Body of pancreas (tissue), 4 donors: ENCODE measurements around the gene PSAPL1. TPM values are rescaled to one million over a fixed set of nuclear protein-coding genes. Genes with fewer than 3 reads are reported as not detected.

Experiments
- ATAC-seq: fragments of 150-250 bp; one replicate; pipeline ENCODE4 v1.9.1; 2016
- DNase-seq, 4 donors: peaks; one replicate each; pipeline ENCODE4 v3.0.0-alpha.2; 2019
- H3K27ac ChIP-seq, 4 donors: fragments of 200-600 bp; sonication (generic); 1 replicate in 3 of 4; 2 replicates in 1 of 4; pipeline versions ENCODE4 v1.5.1 to v1.6.1; 2016 to 2019; ENCODE audit warnings: mild to moderate bottlenecking in 1 of 4, mixed read lengths in 1 of 4, moderate library complexity in 1 of 4
- H3K27me3 ChIP-seq, 2 donors: fragments of 200-600 bp; sonication (generic); one replicate each; pipeline ENCODE4 v1.6.0; 2016; ENCODE audit warnings: mild to moderate bottlenecking in 1 of 2
- H3K36me3 ChIP-seq, 2 donors: fragments of 200-600 bp; sonication (generic); replicated peaks in 1 of 2; 2 replicates each; pipeline ENCODE4 v1.5.1; 2016; ENCODE audit warnings: low read depth in 2 of 2; ENCODE audit not compliant: insufficient read depth in 1 of 2
- H3K4me1 ChIP-seq: fragments of 200-600 bp; sonication (generic); one replicate; pipeline ENCODE4 v1.6.0; 2016
- H3K4me3 ChIP-seq, 2 donors: fragments of 200-600 bp; sonication (generic); 1 replicate in 1 of 2; 2 replicates in 1 of 2; pipeline ENCODE4 v1.5.1; 2016 to 2019
- H3K9me3 ChIP-seq, 3 donors: fragments of 200-600 bp; sonication (generic); 1 replicate in 2 of 3; 2 replicates in 1 of 3; pipeline ENCODE4 v1.5.1; 2016
- POLR2A ChIP-seq, 3 donors: fragments of 450-650 bp; IDR thresholded peaks; one replicate each; pipeline ENCODE4 v1.6.1; 2016; ENCODE audit warnings: antibody characterized with exemption in 3 of 3, mild to moderate bottlenecking in 2 of 3
- WGBS, 2 donors: methylation state at CpG; one replicate each; pipeline ENCODE4 v1.1.5; 2017; 5-methylcytosine and 5-hydroxymethylcytosine counted together
- intact Hi-C: fragments of 100-400 bp; cut with DNase I; formaldehyde crosslinking; loops from one replicate; pipeline ENCODE4 v1.15.1; 2023
- total RNA-seq, 2 donors: library from RNA; depleted of rRNA; stranded (reverse); fragments of >200 nt; gene quantifications; one replicate each; pipeline ENCODE4 v1.1.0, GENCODE V29; 2016
- TF ChIP-seq, protein P1 (sequence below), 7 experiments: fragments of 450-650 bp in 4 of 7; fragments of 200-600 bp in 3 of 7; sonication (generic) in 3 of 7; IDR thresholded peaks; one replicate each; pipeline ENCODE4 v1.5.1; 2016 to 2019; ENCODE audit warnings: antibody characterized with exemption in 7 of 7

Gene PSAPL1
- total RNA-seq, 2 donors from 2014 or later: 0.52 TPM; not detected in 1

DNA sequence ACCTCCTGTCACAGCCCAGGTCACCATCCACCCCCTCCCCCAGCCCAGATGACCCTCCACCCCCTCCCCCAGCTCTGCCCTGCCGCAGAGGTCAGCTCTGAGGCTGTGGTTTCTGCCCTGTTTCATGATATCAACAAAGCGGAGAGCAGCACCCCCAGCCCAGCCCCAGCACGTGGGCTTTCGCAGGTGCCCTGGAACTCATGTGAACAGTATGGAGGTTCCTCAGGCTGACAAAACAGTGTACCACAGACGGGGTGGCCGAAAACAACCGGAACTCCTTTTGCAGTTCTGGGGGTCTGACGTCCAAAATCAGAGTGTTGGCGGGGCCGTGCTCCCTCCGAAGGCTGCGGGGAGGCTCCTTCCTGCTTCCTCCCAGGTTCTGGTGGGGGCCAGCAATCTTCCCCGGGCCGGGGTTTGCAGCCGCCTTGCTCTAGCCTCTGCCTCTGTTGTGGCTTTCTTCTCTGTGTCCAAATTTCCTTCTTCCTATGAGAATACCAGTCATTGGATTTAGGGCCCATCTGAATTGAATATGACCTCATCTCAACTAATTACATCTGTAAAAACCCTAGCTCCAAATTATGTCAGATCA lies 7.9 kb upstream of the PSAPL1 start:
- 47 to 70% methylated on average over 10 to 15 of the region's 15 CpGs for WGBS, 2 donors
- no peak for DNase-seq

DNA sequence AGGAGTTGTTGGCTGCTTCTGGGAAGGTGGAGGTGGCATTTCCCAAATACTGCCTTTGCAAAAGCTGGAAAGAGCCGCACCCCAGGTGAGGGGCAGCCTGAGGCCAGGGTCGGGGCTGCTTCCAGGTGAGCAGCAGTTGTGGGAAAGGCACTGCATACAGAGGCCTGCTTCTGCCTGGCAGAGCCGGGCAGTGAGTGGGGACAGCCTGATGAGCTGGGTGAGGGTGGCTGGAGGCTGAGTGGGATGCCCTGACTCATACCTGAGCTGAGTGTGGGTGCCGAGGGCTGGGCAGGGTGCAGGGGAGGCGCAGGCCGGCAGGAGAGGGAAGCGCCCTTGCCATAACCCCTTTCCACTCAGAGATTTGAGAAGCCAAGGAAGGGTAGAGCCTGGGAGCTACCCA lies 6.5 kb upstream of the PSAPL1 start:
- Histone ChIP-seq H3K36me3 (no peaks in the 10 kb centered on the region), H3K4me1 (no peaks in the 10 kb centered on the region), H3K4me3 (no peak overlapping the region), H3K9me3 (no peaks in the 10 kb centered on the region), H3K27ac (no peak overlapping the region), H3K27me3 (no peaks in the 10 kb centered on the region)
- TF ChIP-seq POLR2A (IDR thresholded peaks at IDR 0.05): no peak
- TF ChIP-seq, protein P1, sequence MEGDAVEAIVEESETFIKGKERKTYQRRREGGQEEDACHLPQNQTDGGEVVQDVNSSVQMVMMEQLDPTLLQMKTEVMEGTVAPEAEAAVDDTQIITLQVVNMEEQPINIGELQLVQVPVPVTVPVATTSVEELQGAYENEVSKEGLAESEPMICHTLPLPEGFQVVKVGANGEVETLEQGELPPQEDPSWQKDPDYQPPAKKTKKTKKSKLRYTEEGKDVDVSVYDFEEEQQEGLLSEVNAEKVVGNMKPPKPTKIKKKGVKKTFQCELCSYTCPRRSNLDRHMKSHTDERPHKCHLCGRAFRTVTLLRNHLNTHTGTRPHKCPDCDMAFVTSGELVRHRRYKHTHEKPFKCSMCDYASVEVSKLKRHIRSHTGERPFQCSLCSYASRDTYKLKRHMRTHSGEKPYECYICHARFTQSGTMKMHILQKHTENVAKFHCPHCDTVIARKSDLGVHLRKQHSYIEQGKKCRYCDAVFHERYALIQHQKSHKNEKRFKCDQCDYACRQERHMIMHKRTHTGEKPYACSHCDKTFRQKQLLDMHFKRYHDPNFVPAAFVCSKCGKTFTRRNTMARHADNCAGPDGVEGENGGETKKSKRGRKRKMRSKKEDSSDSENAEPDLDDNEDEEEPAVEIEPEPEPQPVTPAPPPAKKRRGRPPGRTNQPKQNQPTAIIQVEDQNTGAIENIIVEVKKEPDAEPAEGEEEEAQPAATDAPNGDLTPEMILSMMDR (IDR thresholded peaks at IDR 0.05): no peak
- ATAC-seq (no peak), DNase-seq (no peak)
- intact Hi-C loops: no loop called here
- 64 to 68% methylated on average over 7 of the region's 7 CpGs for WGBS, 2 donors

More for the DNA sequence above, 7.9 kb upstream of the PSAPL1 start:
- intact Hi-C loops: no loop called here
- Histone ChIP-seq H3K9me3 (no peaks in the 10 kb centered on the region), H3K4me3 (no peak overlapping the region), H3K27me3 (no peaks in the 10 kb centered on the region), H3K27ac (no peak overlapping the region), H3K36me3 (no peaks in the 10 kb centered on the region), H3K4me1 (no peaks in the 10 kb centered on the region)
- ATAC-seq: no peak
- TF ChIP-seq, protein P1 (IDR thresholded peaks at IDR 0.05): no peak
- no peak for TF ChIP-seq POLR2A (IDR thresholded peaks at IDR 0.05)

DNA sequence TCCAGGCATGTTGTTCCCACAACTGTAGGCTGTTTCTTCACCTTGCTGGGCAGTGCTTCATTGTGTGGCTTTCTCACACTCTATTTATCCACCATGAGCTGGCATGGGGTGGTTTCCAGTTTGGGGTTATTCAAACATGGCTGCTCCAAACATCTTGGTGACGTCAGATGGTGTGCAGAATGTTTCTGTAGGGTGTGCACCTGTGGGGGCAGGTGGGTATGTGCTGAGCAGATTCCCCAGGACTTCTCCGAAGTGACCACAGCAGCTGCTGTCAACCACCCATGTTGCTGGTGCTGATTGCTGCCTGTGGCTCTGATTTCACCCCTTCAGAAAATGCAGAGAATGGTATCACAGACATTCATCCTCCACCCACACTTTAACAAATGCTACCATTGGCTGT lies 5.0 kb upstream of the PSAPL1 start:
- H3K4me1 ChIP-seq: no peaks in the 10 kb centered on the region
- H3K27ac ChIP-seq: no peak overlapping the region
- no peak overlapping the region for H3K4me3 ChIP-seq
- no peaks in the 10 kb centered on the region for H3K9me3 ChIP-seq
- no peaks in the 10 kb centered on the region for H3K36me3 ChIP-seq
- intact Hi-C loops: no loop called here
- ATAC-seq (no peak), DNase-seq (no peak)
- 70 to 80% methylated on average over 2 of the region's 2 CpGs for WGBS, 2 donors
- no peaks in the 10 kb centered on the region for H3K27me3 ChIP-seq
- no peak for TF ChIP-seq POLR2A (IDR thresholded peaks at IDR 0.05)
- TF ChIP-seq, protein P1 (IDR thresholded peaks at IDR 0.05): no peak

DNA sequence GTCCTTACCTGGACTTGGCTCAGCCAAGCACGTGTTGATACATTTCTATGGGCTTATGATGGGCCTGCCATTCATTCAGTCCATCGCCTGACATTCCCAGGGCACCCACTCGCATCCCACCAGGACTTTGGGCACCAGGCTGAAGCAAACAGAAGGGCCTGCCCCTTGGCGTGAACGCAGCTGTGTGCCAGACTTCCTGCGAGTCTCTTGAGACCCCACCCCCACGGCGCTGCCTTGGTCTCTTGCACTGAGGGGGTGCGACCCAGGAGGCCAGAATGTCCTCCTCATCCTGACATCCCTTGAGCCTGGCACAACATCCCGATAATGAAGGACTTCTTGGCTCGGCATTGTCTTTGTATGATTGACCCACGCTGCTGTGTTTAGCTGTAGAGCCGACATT lies 1.5 kb upstream of the PSAPL1 start:
- no peaks in the 10 kb centered on the region for H3K27me3 ChIP-seq
- intact Hi-C loops: no loop called here
- H3K4me3 ChIP-seq: no peak overlapping the region
- no peaks in the 10 kb centered on the region for H3K4me1 ChIP-seq
- H3K9me3 ChIP-seq: no peaks in the 10 kb centered on the region
- DNase-seq (no peak), ATAC-seq (no peak)
- WGBS, 2 donors: 65 to 69% methylated on average over 5 to 13 of the region's 13 CpGs
- TF ChIP-seq, protein P1 (IDR thresholded peaks at IDR 0.05): no peak
- TF ChIP-seq POLR2A (IDR thresholded peaks at IDR 0.05): no peak
- H3K36me3 ChIP-seq: no peaks in the 10 kb centered on the region
- H3K27ac ChIP-seq: no peak overlapping the region

DNA sequence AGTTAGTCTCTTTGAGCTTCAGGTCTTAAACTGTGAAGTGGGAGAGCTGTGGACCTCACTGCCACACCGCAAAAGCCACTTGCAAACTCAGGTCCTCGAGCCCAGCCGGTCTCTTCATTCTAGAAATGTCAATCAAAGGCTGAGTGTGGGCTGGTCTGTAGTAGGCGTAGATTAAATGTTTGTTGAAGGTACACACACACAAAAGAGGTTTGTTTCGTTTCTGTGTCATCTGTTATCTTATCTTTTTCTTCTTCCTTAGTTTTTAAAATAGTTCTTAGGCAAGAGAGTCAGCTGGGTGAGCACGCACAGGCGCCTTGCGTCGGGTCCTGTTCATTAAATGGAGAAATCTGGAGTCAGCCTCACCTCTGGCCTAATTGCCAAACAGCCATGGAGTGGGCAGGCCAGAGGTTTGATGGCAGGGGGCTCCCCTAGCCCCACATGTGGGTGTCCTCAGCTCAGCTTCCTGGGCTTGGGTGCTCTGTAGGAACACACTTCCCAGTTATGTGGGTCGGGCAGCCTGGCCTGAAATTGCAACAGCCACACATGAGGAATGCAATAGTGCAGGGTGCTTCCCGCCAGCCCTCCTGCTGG lies 836 bp upstream of the PSAPL1 start:
- WGBS, 2 donors: 49 to 54% methylated on average over 10 to 11 of the region's 11 CpGs
- Histone ChIP-seq H3K4me3 (no peak overlapping the region), H3K27ac (no peak overlapping the region), H3K9me3 (no peaks in the 10 kb centered on the region), H3K36me3 (no peaks in the 10 kb centered on the region), H3K4me1 (no peaks in the 10 kb centered on the region), H3K27me3 (no peaks in the 10 kb centered on the region)
- DNase-seq: no peak
- TF ChIP-seq, protein P1 (IDR thresholded peaks at IDR 0.05): no peak
- no peak for TF ChIP-seq POLR2A (IDR thresholded peaks at IDR 0.05)
- intact Hi-C loops: no loop called here
- ATAC-seq: no peak
